ENCODE results near the gene PRR23E. TPM values are rescaled to one million over a fixed set of nuclear protein-coding genes. Genes with fewer than 3 reads are reported as not detected.

PRR23E gene
- total RNA-seq, 2 experiments from 2014 or later: not detected

DNA sequence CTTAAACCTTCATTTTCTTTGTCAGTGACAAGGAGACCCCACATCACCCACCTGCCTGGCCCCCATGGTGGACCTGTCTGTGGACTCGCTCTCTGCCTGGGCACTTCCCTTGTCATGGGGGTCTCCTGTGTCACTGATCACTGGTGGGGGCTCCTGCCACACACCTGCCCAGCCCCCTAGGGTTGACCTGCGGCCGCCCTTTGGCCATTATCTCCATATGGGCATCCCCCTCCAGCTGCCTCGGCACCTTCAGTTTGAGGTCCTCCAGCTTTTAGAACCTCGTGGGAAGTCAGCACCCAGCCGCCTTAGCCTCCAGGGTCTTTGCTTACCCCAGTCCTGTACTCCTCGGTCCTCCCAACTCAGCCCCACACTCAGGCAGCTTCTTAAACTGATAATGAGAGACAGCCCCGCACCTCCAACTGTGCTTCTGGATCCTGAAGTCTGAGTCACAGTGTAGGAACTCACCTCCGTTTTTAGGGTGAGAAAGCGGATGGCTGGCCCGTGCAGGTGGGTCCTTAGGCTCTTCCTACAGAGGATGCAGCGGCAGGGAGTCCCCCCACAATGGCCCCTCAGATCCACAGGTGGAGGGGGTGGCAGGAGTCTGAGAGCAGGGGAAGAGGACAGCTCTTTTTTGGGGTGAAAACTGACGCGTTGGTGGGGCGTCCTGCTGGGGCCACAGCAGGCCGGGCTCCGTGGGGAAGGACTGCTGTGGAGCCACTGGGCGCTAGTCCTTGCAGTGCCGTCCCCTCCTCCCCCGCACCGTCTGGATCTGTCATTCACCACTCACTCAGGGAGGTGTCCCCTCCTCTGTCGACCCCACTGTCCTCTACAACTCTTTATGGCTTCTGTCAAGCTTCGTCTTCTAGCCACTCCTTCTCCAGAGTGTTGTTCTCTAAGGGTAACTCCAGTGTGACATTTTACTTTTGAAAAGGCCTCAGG lies 8.7 kb upstream of the PRR23E start:
- H3K4me2 ChIP-seq (ENCODE audit: low read length): no peak overlapping the region
- no peaks in the 10 kb centered on the region; the same call in 1 of the 2 replicates for H3K9me3 ChIP-seq (ENCODE audit: low read length)
- no peaks in the 10 kb centered on the region for H3K79me2 ChIP-seq (ENCODE audit: insufficient read depth, low read depth, low read length)
- no peaks in the 10 kb centered on the region for H3K36me3 ChIP-seq (ENCODE audit: insufficient read depth, low read length)
- no peak overlapping the region for H3K27ac ChIP-seq (ENCODE audit: low read depth, low read length, poor library complexity, severe bottlenecking)
- no peak for DNase-seq (ENCODE audit: low spot score)
- CTCF ChIA-PET (ENCODE audit: unreplicated experiment): no interaction called here
- intact Hi-C loops (cut with micrococcal nuclease; ENCODE audit: unreplicated experiment): no loop called here
- H4K20me1 ChIP-seq (ENCODE audit: insufficient read depth, low read length): no peaks in the 10 kb centered on the region
- H3K9me2 ChIP-seq (ENCODE audit: insufficient read depth, low read length): no peaks in the 10 kb centered on the region
- no peak overlapping the region for H3K4me3 ChIP-seq (ENCODE audit: low read depth, low read length, poor library complexity, severe bottlenecking)
- no peaks in the 10 kb centered on the region for H3K4me1 ChIP-seq (ENCODE audit: insufficient read depth, low read length, poor library complexity, severe bottlenecking)
- no peak overlapping the region for H2AFZ ChIP-seq (ENCODE audit: low read length)
- no TSS peak for BruUV-seq (replicated peaks)
- POLR2A ChIA-PET: no interaction called here
- TF ChIP-seq, protein P1, sequence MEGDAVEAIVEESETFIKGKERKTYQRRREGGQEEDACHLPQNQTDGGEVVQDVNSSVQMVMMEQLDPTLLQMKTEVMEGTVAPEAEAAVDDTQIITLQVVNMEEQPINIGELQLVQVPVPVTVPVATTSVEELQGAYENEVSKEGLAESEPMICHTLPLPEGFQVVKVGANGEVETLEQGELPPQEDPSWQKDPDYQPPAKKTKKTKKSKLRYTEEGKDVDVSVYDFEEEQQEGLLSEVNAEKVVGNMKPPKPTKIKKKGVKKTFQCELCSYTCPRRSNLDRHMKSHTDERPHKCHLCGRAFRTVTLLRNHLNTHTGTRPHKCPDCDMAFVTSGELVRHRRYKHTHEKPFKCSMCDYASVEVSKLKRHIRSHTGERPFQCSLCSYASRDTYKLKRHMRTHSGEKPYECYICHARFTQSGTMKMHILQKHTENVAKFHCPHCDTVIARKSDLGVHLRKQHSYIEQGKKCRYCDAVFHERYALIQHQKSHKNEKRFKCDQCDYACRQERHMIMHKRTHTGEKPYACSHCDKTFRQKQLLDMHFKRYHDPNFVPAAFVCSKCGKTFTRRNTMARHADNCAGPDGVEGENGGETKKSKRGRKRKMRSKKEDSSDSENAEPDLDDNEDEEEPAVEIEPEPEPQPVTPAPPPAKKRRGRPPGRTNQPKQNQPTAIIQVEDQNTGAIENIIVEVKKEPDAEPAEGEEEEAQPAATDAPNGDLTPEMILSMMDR (conservative IDR thresholded peaks at IDR 0.05; ENCODE audit: low read length): no peak
- TF ChIP-seq EZH2phosphoT487 (IDR thresholded peaks at IDR 0.05; ENCODE audit: borderline replicate concordance, low read depth, low read length): no peak

DNA sequence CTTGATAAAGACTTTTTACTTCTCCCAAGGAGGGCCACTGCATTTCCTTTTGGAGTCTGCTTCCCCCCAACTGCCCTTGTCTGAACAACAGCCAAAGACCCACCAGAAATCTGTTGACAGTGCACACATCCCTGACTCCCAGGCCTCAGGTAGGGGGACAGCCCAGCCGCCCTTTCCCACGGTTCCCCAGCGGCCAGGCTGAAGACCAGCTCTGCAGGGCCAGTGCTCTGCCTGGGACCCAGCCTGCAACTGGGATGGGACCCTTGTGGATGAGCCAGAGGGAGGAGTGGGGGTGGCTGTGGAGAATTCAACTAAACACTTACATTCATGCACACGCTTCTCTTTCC lies 8.1 kb upstream of the PRR23E start:
- BruUV-seq (replicated peaks): no TSS peak
- Histone ChIP-seq H3K4me3 (ENCODE audit: low read depth, low read length, poor library complexity, severe bottlenecking) (no peak overlapping the region), H3K27ac (ENCODE audit: low read depth, low read length, poor library complexity, severe bottlenecking) (no peak overlapping the region), H3K9me2 (ENCODE audit: insufficient read depth, low read length) (no peaks in the 10 kb centered on the region), H3K79me2 (ENCODE audit: insufficient read depth, low read depth, low read length) (no peaks in the 10 kb centered on the region), H2AFZ (ENCODE audit: low read length) (no peak overlapping the region), H3K4me2 (ENCODE audit: low read length) (no peak overlapping the region), H4K20me1 (ENCODE audit: insufficient read depth, low read length) (no peaks in the 10 kb centered on the region), H3K36me3 (ENCODE audit: insufficient read depth, low read length) (no peaks in the 10 kb centered on the region), H3K4me1 (ENCODE audit: insufficient read depth, low read length, poor library complexity, severe bottlenecking) (no peaks in the 10 kb centered on the region), H3K9me3 (ENCODE audit: low read length) (no peaks in the 10 kb centered on the region)
- POLR2A ChIA-PET: interaction anchor here (1.1 kb wide), 1 partner anchor 14 kb away, joined by 4 read pairs; no protein-coding TSS in a partner anchor
- TF ChIP-seq EZH2phosphoT487 (IDR thresholded peaks at IDR 0.05; ENCODE audit: borderline replicate concordance, low read depth, low read length): no peak
- TF ChIP-seq, protein P1 (conservative IDR thresholded peaks at IDR 0.05; ENCODE audit: low read length): no peak
- DNase-seq (ENCODE audit: low spot score): no peak
- intact Hi-C loops (cut with micrococcal nuclease; ENCODE audit: unreplicated experiment): no loop called here
- CTCF ChIA-PET (ENCODE audit: unreplicated experiment): no interaction called here

DNA sequence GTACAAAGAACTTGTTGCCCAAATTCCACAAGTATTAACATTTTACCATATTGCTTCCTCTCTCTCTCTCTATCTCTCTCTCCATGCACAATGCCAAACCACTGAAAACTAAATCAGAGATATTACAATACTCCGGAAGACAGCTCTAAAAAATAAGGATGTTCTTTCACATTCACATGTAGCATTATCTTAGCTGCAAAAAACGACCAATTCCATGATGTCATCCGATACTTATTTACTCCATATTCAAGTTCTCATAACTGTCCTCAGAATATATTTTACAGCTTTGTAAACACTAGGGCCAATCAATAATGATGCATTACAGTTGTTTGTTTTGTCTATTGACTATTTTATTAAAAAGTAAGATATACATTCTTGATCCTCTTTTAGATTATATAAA lies 7.7 kb upstream of the PRR23E start:
- H4K20me1 ChIP-seq (ENCODE audit: insufficient read depth, low read length): no peaks in the 10 kb centered on the region
- no peak for DNase-seq (ENCODE audit: low spot score)
- H3K79me2 ChIP-seq (ENCODE audit: insufficient read depth, low read depth, low read length): no peaks in the 10 kb centered on the region
- no peak overlapping the region for H2AFZ ChIP-seq (ENCODE audit: low read length)
- TF ChIP-seq EZH2phosphoT487 (IDR thresholded peaks at IDR 0.05; ENCODE audit: borderline replicate concordance, low read depth, low read length): no peak
- TF ChIP-seq, protein P1 (conservative IDR thresholded peaks at IDR 0.05; ENCODE audit: low read length): no peak
- no peak overlapping the region for H3K27ac ChIP-seq (ENCODE audit: low read depth, low read length, poor library complexity, severe bottlenecking)
- no peaks in the 10 kb centered on the region for H3K9me2 ChIP-seq (ENCODE audit: insufficient read depth, low read length)
- H3K4me2 ChIP-seq (ENCODE audit: low read length): no peak overlapping the region
- ChIA-PET CTCF (ENCODE audit: unreplicated experiment) (no interaction called here), POLR2A (interaction anchor here (1.1 kb wide), 1 partner anchor 13 kb away, joined by 4 read pairs; no protein-coding TSS in a partner anchor)
- no peaks in the 10 kb centered on the region for H3K36me3 ChIP-seq (ENCODE audit: insufficient read depth, low read length)
- BruUV-seq (replicated peaks): no TSS peak
- H3K4me1 ChIP-seq (ENCODE audit: insufficient read depth, low read length, poor library complexity, severe bottlenecking): no peaks in the 10 kb centered on the region
- no peaks in the 10 kb centered on the region for H3K9me3 ChIP-seq (ENCODE audit: low read length)
- no peak overlapping the region for H3K4me3 ChIP-seq (ENCODE audit: low read depth, low read length, poor library complexity, severe bottlenecking)
- intact Hi-C loops (cut with micrococcal nuclease; ENCODE audit: unreplicated experiment): no loop called here
